Transverse colon (tissue), 4 donors: ENCODE data around the gene C10orf67. TPM values are rescaled to one million over a fixed set of nuclear protein-coding genes. Genes with fewer than 3 reads are reported as not detected.

Experiments
- DNase-seq: peaks from one replicate; pipeline ENCODE4 v3.0.0-alpha.2; 2019
- H3K27ac ChIP-seq, 4 donors: fragments of 200-600 bp; sonication (generic); 2 replicates each; pipeline ENCODE4 v1.5.1; 2016 to 2018; ENCODE audit warnings: inconsistent platforms in 4 of 4
- H3K27me3 ChIP-seq: fragments of 200-600 bp; sonication (generic); 2 replicates; pipeline ENCODE4 v1.5.1; 2017; ENCODE audit warnings: inconsistent platforms
- H3K36me3 ChIP-seq, 4 donors: fragments of 200-600 bp; sonication (generic); 2 replicates each; pipeline ENCODE4 v1.5.1; 2017 to 2019; ENCODE audit warnings: inconsistent platforms in 4 of 4
- H3K4me1 ChIP-seq, 4 donors: fragments of 200-600 bp; sonication (generic); 2 replicates each; pipeline ENCODE4 v1.5.1; 2017 to 2020; ENCODE audit warnings: inconsistent platforms in 4 of 4
- H3K4me3 ChIP-seq, 4 donors: fragments of 200-600 bp; sonication (generic); 1 replicate in 1 of 4; 2 replicates in 3 of 4; pipeline versions ENCODE4 v1.5.1 to v1.6.1; 2017 to 2019; ENCODE audit warnings: inconsistent platforms in 4 of 4
- H3K9me3 ChIP-seq, 2 donors: fragments of 200-600 bp; sonication (generic); 2 replicates each; pipeline ENCODE4 v1.5.1; 2017 to 2019; ENCODE audit warnings: inconsistent platforms in 2 of 2
- CTCF ChIP-seq, 5 experiments: fragments of 200-600 bp in 3 of 5; fragments of 450-650 bp in 2 of 5; sonication (generic) in 3 of 5; IDR thresholded peaks; 1 replicate in 2 of 5; 2 replicates in 3 of 5; pipeline ENCODE4 v1.5.1; 2016 to 2017; ENCODE audit warnings: antibody characterized with exemption in 5 of 5, inconsistent platforms in 3 of 5, mild to moderate bottlenecking in 2 of 5, moderate library complexity in 1 of 5
- EP300 ChIP-seq: sonication (generic); formaldehyde crosslinking; IDR thresholded peaks from one replicate; pipeline ENCODE4 v1.6.1; 2017; ENCODE audit warnings: antibody characterized with exemption, low read depth
- POLR2A ChIP-seq: fragments of 450-650 bp; IDR thresholded peaks from one replicate; pipeline ENCODE4 v1.6.1; 2016; ENCODE audit warnings: antibody characterized with exemption, mild to moderate bottlenecking, moderate library complexity
- POLR2AphosphoS5 ChIP-seq, 3 donors: sonication (generic); formaldehyde crosslinking; IDR thresholded peaks; one replicate each; pipeline ENCODE4 v1.6.1; 2016; ENCODE audit warnings: antibody characterized with exemption in 3 of 3
- WGBS, 2 donors: methylation state at CpG; one replicate each; pipeline ENCODE4 v1.1.5; 2018; ENCODE audit warnings: low coverage in 1 of 2; 5-methylcytosine and 5-hydroxymethylcytosine counted together
- in situ Hi-C, 4 donors: fragments of 200-750 bp; cut with MboI; loops; one replicate each; pipeline versions ENCODE4 v1.15.0 to v1.15.1; 2017; ENCODE audit warnings: low sequenced_read_pairs in 3 of 4, low pct_ligation_motif_present in 1 of 4, low pct_unique_long_range_greater_than_20kb in 1 of 4
- intact Hi-C: fragments of 100-400 bp; cut with DNase I; formaldehyde crosslinking; loops from one replicate; pipeline ENCODE4 v1.15.1; 2023; ENCODE audit warnings: low total_unique reads
- total RNA-seq, 4 donors: library from RNA; depleted of rRNA; stranded (reverse); fragments of >200 nt; gene quantifications; one replicate each; pipeline ENCODE4 v1.1.0, GENCODE V29; 2016

The C10orf67 gene
- total RNA-seq, 4 donors from 2014 or later, result not detected

GRCh38 chr10:23270531-23270930 lies 74.1 kb downstream of the C10orf67 start:
- WGBS, 2 donors, result 76% methylated on average over 3 of the region's 3 CpGs; no CpG with 5 or more reads in 1 of the 2 donors
- no peak for TF ChIP-seq EP300
- no peak for TF ChIP-seq POLR2A
- TF ChIP-seq POLR2AphosphoS5 (IDR thresholded peaks at IDR 0.05), result no peak
- no peak for TF ChIP-seq CTCF (IDR thresholded peaks at IDR 0.05)
- intact Hi-C loops (no loop called here), in situ Hi-C loops (no loop called here)
- H3K36me3 ChIP-seq, result no peaks in the 10 kb centered on the region
- no peaks in the 10 kb centered on the region for H3K27me3 ChIP-seq
- no peak for DNase-seq
- peaks cover 0 to 13% of the 10 kb centered on the region in 2 donors for H3K9me3 ChIP-seq
- H3K27ac ChIP-seq, result no peak overlapping the region
- no peaks in the 10 kb centered on the region for H3K4me1 ChIP-seq
- H3K4me3 ChIP-seq, result no peak overlapping the region

GRCh38 chr10:23263441-23264164 lies 81.0 kb downstream of the C10orf67 start:
- WGBS, 2 donors, result 48 to 60% methylated on average over 7 to 9 of the region's 9 CpGs
- H3K4me1 ChIP-seq, result no peaks in the 10 kb centered on the region
- no peak for DNase-seq
- no peaks in the 10 kb centered on the region for H3K36me3 ChIP-seq
- H3K27me3 ChIP-seq, result peaks cover 3% of the 10 kb centered on the region
- in situ Hi-C loops (no loop called here), intact Hi-C loops (no loop called here)
- H3K9me3 ChIP-seq, result no peaks in the 10 kb centered on the region
- H3K27ac ChIP-seq, result no peak overlapping the region
- no peak for TF ChIP-seq EP300
- no peak for TF ChIP-seq POLR2AphosphoS5 (IDR thresholded peaks at IDR 0.05)
- no peak for TF ChIP-seq CTCF (IDR thresholded peaks at IDR 0.05)
- no peak for TF ChIP-seq POLR2A
- H3K4me3 ChIP-seq, result no peak overlapping the region

GRCh38 chr10:23262928-23263327 lies 81.7 kb downstream of the C10orf67 start:
- in situ Hi-C loops, result no loop called here
- 88% methylated on average over 2 of the region's 2 CpGs for WGBS, 2 donors
- H3K27ac ChIP-seq, result no peak overlapping the region

GRCh38 chr10:23258516-23258915 lies 86.1 kb downstream of the C10orf67 start:
- in situ Hi-C loops, result no loop called here
- Histone ChIP-seq H3K27ac (no peak overlapping the region), H3K36me3 (no peaks in the 10 kb centered on the region), H3K4me3 (no peak overlapping the region), H3K27me3 (peaks cover 3% of the 10 kb centered on the region), H3K9me3 (no peaks in the 10 kb centered on the region), H3K4me1 (no peaks in the 10 kb centered on the region)
- 66% methylated on average over 2 of the region's 2 CpGs; no CpG with 5 or more reads in 1 of the 2 donors for WGBS, 2 donors
- no peak for DNase-seq
- intact Hi-C loops, result no loop called here
- TF ChIP-seq EP300 (no peak), POLR2AphosphoS5 (IDR thresholded peaks at IDR 0.05) (no peak), CTCF (IDR thresholded peaks at IDR 0.05) (no peak), POLR2A (no peak)

More at GRCh38 chr10:23262928-23263327, 81.7 kb downstream of the C10orf67 start:
- Histone ChIP-seq H3K4me1 (no peaks in the 10 kb centered on the region), H3K27me3 (peaks cover 3% of the 10 kb centered on the region), H3K9me3 (no peaks in the 10 kb centered on the region), H3K4me3 (no peak overlapping the region), H3K36me3 (no peaks in the 10 kb centered on the region)
- intact Hi-C loops, result no loop called here
- TF ChIP-seq POLR2AphosphoS5 (IDR thresholded peaks at IDR 0.05) (no peak), EP300 (no peak), CTCF (IDR thresholded peaks at IDR 0.05) (no peak), POLR2A (no peak)
- DNase-seq, result no peak
